Mucosa of gallbladder (tissue), 1 donor: ENCODE data around the gene GRM8. TPM values are rescaled to one million over a fixed set of nuclear protein-coding genes. Genes with fewer than 3 reads are reported as not detected.

ENCODE experiments used
- DNase-seq: peaks from one replicate; pipeline ENCODE4 v3.0.0-alpha.2; 2020; ENCODE audit warnings: low spot score
- total RNA-seq: library from RNA; stranded (reverse); gene quantifications from one replicate; pipeline ENCODE4 v1.2.1, GENCODE V29; 2021
- donor health status: DM: no; HTN: no; CAD: no.

GRM8 gene
- total RNA-seq, 1 donor from 2014 or later, result 8.0 TPM

- no peak for DNase-seq
Measured at GRCh38 chr7:126667742-126668366, 584.9 kb downstream of the GRM8 start.

GRCh38 chr7:126662856-126663255, 589.9 kb downstream of the GRM8 start:
- no peak for DNase-seq

- no peak for DNase-seq
Measured at GRCh38 chr7:126659124-126659523, 593.6 kb downstream of the GRM8 start.

DNA sequence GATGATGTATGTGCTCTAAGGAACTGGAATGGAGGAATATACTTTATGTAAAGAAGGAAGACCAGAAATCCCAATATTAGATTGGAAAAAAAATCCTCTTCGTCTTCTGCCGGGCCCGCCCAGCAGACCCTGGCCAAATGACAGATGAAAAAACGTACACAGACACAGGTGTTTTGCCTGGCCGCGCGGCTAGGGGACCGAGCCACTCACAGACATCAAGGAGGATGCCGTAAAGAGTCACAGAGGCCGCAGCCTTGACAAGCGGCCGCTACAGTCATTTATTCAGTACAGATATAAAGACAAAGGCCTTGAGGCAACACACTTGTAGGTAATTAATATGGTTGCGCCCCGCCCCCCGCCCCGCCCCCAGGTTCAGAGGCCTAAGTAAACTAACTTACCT, 594.1 kb downstream of the GRM8 start:
- no peak for DNase-seq

DNA sequence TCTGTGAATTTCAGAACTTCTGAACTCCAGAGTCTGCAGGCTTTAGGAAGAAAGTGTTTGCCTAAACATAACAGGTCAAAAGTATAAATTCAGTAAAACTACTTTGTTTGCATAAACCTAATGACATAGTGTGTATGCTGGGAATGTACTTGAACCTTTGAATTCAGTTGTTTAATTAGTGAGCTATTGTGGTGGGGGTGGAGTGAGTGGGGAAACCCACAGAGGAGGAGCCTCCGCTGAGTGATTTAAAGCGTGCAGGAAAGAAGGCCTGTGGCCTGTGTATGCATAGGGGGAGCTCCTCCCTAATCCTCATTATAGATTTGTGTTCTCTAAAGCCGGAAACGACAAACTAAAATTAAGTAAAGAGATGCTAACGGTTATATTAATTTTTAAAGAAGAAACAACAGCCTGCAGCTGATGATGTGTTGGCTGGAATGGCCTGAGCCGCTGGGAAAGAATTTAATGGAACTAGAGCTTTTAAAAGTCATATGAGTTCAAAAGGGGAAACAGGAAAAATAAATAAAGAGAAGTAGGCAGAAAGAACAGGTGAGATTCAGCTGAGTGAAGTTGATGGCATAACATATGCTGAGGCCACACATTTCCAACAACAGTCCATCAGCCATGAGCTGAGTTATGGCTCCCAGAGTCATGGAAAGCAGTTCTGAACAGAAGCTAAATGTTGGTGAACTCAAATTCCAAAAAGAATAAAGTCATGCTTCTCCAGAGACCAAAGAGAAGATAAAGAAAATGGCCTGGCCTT, 595.0 kb downstream of the GRM8 start:
- no peak for DNase-seq

DNA sequence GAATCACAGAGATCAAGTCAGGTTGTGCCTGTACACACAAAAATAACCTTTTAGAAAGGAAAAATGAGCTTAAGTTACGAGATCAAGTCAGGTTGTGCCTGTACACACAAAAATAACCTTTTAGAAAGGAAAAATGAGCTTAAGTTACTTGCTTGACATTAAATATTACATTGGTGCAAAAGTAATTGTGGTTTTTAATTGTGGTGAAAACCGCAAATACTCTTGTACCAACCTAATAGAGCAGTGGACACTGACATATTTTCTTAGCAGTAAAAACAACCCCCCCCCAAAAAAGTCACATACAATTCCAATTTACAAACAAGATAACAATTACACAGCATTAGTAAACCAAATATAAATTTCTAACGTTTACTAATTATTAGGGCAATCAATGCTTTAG, 595.6 kb downstream of the GRM8 start:
- DNase-seq, result no peak

DNA sequence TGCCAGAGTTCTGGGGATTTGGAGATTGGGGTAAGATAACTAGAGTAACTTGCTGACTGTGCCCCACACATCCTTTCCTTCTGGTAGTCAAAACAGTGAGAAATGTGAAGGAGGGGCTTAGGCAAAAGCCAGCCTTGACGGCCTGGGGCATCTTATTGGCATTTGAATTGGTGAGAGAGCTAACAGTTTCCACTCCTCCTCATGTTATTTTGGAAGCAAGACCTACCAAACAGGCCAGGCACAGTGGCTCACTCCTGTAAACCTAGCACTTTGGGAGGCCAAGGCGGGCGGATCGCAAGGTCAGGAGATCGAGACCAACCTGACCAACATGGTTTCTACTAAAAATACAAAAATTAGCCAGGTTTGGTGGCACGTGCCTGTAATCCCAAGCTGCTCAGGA, 596.6 kb downstream of the GRM8 start:
- DNase-seq, result no peak

- DNase-seq, result no peak
Measured at GRCh38 chr7:126637538-126637937, 615.2 kb downstream of the GRM8 start.

DNA sequence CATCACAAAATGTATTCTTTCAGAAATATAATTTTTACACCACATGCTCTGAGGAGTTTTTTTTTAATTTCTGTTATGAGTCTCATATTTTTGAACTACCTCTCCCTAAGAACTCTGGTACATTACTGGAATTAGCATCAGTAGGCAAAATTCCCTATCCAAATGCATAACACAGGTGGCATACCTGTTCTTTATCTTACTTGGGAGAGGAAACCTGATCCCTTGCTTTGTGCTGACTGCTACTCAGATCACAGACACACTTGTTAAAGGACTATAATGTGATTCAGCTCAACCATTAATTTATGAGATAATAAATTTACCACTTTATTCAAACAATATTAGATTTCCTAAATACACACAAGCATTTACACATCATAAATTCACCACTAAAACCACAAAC, 617.2 kb downstream of the GRM8 start:
- no peak for DNase-seq

DNA sequence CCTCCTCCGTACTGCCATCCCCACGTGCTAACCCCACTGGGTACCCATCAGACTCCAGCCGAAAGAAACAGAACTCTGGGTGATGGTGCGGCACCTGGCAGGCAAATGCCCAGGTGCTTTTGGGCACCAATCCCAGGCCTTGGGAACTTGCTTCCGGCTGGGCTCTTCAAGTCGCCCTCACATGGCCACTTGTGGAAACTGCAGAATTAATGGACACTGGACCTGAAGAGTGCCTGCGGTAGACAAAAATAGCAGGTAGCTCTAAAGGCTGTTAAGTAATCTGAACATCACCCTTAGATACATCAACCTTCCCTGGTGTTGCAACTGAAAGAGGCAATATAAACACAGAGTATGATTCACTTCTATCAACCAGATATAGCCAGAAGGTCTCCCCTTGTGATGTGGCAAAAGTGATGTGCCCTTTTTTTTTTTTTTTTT, 644.4 kb downstream of the GRM8 start:
- DNase-seq, result no peak

- DNase-seq, result no peak
Measured at GRCh38 chr7:126606331-126606730, 646.4 kb downstream of the GRM8 start.

DNA sequence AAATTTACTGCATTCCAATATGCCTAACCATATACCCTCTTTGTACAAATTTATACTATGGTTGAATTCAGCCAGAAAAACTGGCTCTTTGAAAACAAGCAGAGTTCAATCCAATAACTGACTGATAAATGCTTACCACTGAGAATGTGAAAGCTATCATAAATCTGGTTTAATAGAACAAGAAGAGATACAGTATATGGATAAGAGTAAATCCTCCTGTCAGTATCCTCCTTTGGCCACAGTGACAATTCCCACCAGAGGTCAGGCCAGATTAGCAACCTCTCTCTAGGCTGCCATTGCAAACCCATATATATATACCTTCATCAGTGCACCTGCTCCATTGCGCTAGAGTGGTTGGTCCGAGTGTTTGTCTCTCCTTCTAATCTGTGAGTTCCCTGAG, 647.2 kb downstream of the GRM8 start:
- DNase-seq, result no peak

GRCh38 chr7:126605056-126605455, 647.7 kb downstream of the GRM8 start:
- DNase-seq, result no peak

DNA sequence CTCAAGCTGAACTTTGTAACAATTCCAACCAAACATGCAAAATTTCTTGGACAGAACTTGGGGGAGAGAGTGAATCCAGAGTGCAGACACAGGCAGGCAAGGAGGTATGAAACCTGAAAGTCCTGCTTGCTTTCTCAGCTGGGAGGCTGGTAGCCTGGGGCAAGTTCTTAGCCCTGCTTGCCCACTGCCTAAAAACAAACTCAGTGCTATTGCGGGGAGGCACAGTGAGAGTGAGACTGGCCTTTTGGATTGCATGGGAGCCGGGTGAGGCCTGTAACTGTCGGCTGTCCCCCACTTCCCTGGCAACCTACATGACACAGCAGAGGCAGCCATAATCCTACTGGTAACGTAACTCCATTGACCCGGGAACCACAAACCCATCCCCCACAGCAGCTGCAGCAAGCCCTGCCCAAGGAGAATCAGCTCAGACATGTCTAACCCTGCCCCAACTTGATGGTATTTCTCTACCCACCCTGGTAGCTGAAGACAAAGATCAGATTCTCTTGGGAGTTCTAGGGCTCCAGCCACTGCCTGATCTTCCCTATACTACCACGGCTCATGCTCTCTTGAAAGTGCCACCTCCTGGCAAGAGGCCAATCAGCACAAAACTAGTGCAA, 663.6 kb downstream of the GRM8 start:
- no peak for DNase-seq

GRCh38 chr7:126578338-126578737, 674.4 kb downstream of the GRM8 start:
- no peak for DNase-seq

DNA sequence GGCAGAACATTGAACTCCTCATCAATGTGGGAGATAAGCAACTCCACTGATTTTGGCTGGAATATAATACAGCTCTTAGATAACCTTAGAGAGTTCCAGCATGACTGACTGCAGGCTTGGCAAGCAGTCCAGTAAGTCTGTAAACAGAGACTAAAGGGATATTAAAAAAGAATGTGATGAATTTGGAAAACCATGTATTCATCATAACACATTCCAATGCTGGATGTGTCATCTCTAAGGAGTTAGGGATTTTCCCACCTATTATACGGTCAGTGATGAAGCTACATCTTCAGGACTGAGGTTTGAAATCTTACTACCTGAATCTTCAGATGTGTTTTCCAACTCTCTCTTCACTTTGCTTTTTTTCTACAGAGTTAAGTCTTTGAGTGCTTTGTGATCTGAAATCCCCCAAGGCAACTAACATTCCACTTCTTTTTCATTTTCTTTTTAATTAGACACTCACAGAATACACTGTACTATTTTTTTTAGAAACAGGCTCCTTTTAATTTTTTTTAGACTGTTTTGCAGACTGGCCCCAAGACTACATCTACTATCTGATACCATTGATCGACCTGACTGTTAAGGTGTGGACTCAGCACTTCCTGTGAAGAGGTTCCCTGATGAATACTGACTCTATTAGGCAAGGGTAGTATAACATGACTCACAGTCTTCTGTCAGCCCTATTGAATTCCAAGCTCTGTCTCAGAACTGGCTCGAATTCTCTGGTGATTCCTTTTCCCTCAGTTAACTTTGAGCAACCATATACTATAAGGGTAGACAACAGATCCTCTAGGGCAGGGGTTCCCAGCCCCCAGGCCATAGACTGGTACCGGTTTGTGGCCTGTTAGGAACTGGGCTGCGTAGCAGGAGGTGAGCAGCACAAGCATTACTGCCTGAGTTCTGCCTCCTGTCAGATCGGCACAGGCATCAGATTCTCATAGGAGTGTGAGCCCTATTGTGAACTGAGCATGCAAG, 678.2 kb downstream of the GRM8 start:
- peak; percentile 28 for DNase-seq

GRCh38 chr7:126570845-126571244, 681.9 kb downstream of the GRM8 start:
- DNase-seq, result no peak

DNA sequence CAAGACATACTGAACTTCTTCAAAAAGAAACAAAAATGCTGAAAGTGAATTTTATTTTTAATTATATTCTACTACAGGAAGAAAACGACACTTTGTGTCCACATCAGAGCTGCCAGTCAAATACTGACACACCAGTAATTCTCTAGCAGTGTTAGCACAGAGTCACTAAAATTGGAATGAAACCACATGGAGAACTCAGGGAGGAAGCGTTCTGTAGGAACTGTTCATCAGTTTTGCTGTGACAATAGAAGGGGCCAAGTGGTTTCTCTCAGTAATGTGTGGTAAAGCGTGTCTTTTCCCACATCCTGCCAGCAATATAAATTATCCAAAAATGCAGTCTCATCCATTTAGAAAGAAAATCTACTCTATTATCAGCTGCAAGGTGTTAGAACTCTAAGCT, 683.3 kb downstream of the GRM8 start:
- no peak for DNase-seq

DNA sequence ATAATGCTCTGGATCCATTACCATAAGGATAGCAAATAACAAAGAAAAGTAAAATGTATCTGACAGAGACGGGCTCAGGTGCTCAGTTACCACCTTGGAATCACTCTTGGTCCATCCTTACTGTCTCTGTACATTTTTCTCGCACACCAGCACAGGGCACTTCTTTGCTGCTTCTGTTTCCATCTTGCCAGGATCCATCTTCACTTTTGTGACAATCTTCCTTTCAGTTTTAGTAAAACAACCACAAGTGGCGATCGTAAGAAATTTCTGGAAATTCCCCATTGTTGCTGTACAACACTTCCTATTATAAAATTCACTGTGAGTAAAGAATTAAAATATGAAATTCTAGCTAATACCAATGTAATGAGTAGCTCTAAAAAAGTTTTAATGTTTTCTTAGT, 695.5 kb downstream of the GRM8 start:
- DNase-seq, result no peak

DNA sequence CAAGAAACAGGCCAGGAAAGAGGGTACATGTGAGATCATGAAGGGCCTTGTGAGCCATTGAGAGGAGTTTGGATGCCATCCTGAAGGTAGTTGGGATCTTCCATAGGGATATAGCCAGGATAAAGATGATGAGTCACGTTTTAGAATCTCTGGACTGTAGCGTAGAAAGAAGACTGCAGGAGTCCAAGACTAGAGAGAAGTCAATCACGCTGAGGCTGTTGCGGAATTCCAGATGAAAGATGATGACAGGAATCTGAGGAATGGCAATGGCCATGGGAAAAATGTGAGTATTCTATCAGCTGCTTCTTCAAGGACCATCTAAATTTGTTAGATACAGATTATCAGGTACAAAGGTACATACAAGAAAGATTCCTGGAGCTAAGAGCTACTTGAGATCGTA, 711.3 kb downstream of the GRM8 start:
- DNase-seq, result no peak

DNA sequence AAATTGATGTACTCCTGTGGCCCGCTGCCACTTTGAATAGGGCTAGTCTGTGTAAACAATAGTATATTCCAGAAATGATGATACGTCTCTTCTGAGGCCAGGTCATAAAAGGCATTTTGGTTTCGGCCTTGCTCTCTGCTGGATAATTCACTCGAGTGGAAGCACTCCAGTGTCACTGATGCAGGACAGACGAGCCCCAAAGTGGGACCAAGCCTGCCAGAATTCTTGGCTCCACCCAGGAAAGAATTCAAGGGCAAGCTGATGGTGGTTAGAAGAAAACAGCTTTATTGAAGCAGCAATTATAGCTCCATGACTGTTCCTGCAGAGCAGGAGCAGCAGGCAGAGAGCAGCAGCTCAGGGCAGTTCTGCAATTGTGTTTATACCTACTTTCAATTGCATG, 717.6 kb downstream of the GRM8 start:
- no peak for DNase-seq

DNA sequence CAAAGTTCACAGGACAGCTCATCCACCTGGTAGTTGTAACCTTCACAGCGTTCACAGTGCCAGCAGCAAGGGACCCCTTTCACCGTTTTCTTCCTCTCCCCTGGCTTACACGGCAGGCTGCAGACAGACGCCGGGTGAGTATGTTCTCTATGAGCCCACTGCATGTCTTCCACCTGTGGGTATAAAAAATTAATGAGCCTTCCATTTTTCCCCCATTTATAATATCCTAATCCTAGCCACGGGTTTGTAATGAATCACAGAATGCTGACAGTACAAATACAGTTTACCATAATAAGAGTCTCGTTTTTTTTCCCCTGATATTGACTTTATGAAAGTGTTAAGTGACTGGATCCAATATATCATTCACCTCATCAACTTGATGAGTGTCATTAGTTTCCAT, 719.0 kb downstream of the GRM8 start:
- no peak for DNase-seq
